HepG2 (cell line): ENCODE results near the gene HOXC12. TPM values are rescaled to one million over a fixed set of nuclear protein-coding genes. Genes with fewer than 3 reads are reported as not detected.

Experiments used
- ATAC-seq: fragments of 200-7000 bp; cut with Tn5 transposase; 3 replicates; pipeline ENCODE4 v1.9.1; 2020; ENCODE audit warnings: mild to moderate bottlenecking, moderate library complexity
- BruUV-seq: library from RNA; stranded (reverse); fragments of 400-500 nt; replicated peaks from 2 replicates; lab custom pipeline; 2021; lab: Mats Ljungman, UMichigan
- CTCF ChIA-PET: fragments of 300-600 bp; formaldehyde crosslinking; extraction: SDS; loops from one replicate; lab custom pipeline; 2021; ENCODE audit warnings: low total read pairs, inconsistent platforms, low intra/inter-chr PET ratio; lab: Yijun Ruan, JAX
- POLR2A ChIA-PET: fragments of 350-600 bp; sonication (Branson Sonifier 250); formaldehyde crosslinking; loops from one replicate; lab custom pipeline; 2020; ENCODE audit warnings: antibody characterized with exemption, inconsistent platforms; lab: Yijun Ruan, JAX
- DNase-seq: peaks from one replicate; pipeline ENCODE4 v3.0.0-alpha.2; 2015; ENCODE audit warnings: low spot score
- FAIRE-seq: peaks from 3 replicates; lab custom pipeline; 2011; peaks lifted over from hg19 to GRCh38; lab: Jason Lieb, UNC
- H2AFZ ChIP-seq: one replicate; pipeline ENCODE4 v1.6.1; 2011; ENCODE audit warnings: low read length, inconsistent platforms
- H3K27ac ChIP-seq: fragments of 300-600 bp; 3 replicates; pipeline ENCODE4 v1.8.0; 2011; ENCODE audit warnings: mixed run types, mild to moderate bottlenecking, mixed read lengths, low read length, inconsistent platforms; ENCODE audit not compliant: insufficient read depth; ENCODE audit errors: extremely low read length
- H3K27me3 ChIP-seq, 2 experiments: fragments of 200-600 bp in 1 of 2; 2 replicates in 1 of 2; 3 replicates in 1 of 2; pipeline versions ENCODE4 v1.6.0 to v1.8.0; 2011; ENCODE audit warnings: low read length in 2 of 2, mild to moderate bottlenecking in 2 of 2, moderate library complexity in 2 of 2, inconsistent platforms in 1 of 2; ENCODE audit not compliant: insufficient read depth in 2 of 2, control insufficient read depth in 1 of 2
- H3K36me3 ChIP-seq, 2 experiments: fragments of 200-600 bp in 1 of 2; replicated peaks in 1 of 2; 2 replicates in 1 of 2; 3 replicates in 1 of 2; pipeline versions ENCODE4 v1.5.1 to v1.8.0; 2011; ENCODE audit warnings: low read length in 2 of 2, inconsistent platforms in 1 of 2; ENCODE audit not compliant: insufficient read depth in 2 of 2, control insufficient read depth in 1 of 2
- H3K4me1 ChIP-seq: 2 replicates; pipeline ENCODE4 v1.5.1; 2012; ENCODE audit warnings: low read length, inconsistent platforms; ENCODE audit not compliant: insufficient read depth
- H3K4me2 ChIP-seq: 2 replicates; pipeline ENCODE4 v1.6.0; 2011; ENCODE audit warnings: low read depth, low read length, inconsistent platforms
- H3K4me3 ChIP-seq, 3 experiments: fragments of 200-600 bp in 1 of 3; sonication (generic), shearing (Covaris generic) in 1 of 3; replicated peaks in 1 of 3; 2 replicates each; pipeline ENCODE4 v1.5.1; 2011 to 2016; ENCODE audit warnings: low read length in 3 of 3, inconsistent platforms in 2 of 3, low read depth in 2 of 3, mild to moderate bottlenecking in 2 of 3, control low read depth in 1 of 3, mixed read lengths in 1 of 3; ENCODE audit not compliant: insufficient read depth in 1 of 3
- H3K79me2 ChIP-seq: one replicate; pipeline ENCODE4 v1.6.1; 2011; ENCODE audit warnings: low read length, inconsistent platforms; ENCODE audit not compliant: insufficient read depth
- H3K9ac ChIP-seq: 2 replicates; pipeline ENCODE4 v1.6.0; 2011; ENCODE audit warnings: mild to moderate bottlenecking, low read depth, low read length, inconsistent platforms; ENCODE audit not compliant: insufficient read depth
- H3K9me3 ChIP-seq: 2 replicates; pipeline ENCODE4 v1.5.1; 2012; ENCODE audit warnings: mild to moderate bottlenecking, low read length
- H4K20me1 ChIP-seq: 2 replicates; pipeline ENCODE4 v1.6.0; 2011; ENCODE audit warnings: inconsistent platforms, mild to moderate bottlenecking, low read length, moderate library complexity; ENCODE audit not compliant: insufficient read depth
- HNRNPUL1 ChIP-seq: fragments of 200-400 bp; formaldehyde crosslinking; IDR thresholded peaks from 2 replicates; pipeline ENCODE4 v1.6.1; 2017; ENCODE audit warnings: low read depth, mild to moderate bottlenecking, low read length, moderate library complexity
- NCOA2 ChIP-seq: sonication (generic); formaldehyde crosslinking; IDR thresholded peaks from 2 replicates; pipeline ENCODE4 v1.8.0; 2022; ENCODE audit warnings: inconsistent platforms
- NPAS2 ChIP-seq: sonication (generic); formaldehyde crosslinking; IDR thresholded peaks from 2 replicates; pipeline ENCODE4 v1.8.0; 2022; ENCODE audit warnings: mild to moderate bottlenecking, missing genetic modification reagents, borderline replicate concordance
- NR2F1 ChIP-seq, 2 experiments: fragments of 450-650 bp in 1 of 2; formaldehyde crosslinking in 1 of 2; IDR thresholded peaks; 2 replicates each; pipeline versions ENCODE4 v1.5.0 to v1.6.1; 2016 to 2020; ENCODE audit warnings: mild to moderate bottlenecking in 1 of 2, missing compliant biosample characterization in 1 of 2, missing genetic modification reagents in 1 of 2, moderate library complexity in 1 of 2
- ZNF33A ChIP-seq: sonication (generic); formaldehyde crosslinking; IDR thresholded peaks from 2 replicates; pipeline ENCODE4 v1.5.1; 2020; ENCODE audit warnings: missing genetic modification reagents, mild to moderate bottlenecking, moderate library complexity, borderline replicate concordance
- ZNF484 ChIP-seq: sonication (generic); formaldehyde crosslinking; IDR thresholded peaks from 2 replicates; pipeline ENCODE4 v1.5.1; 2020; ENCODE audit warnings: mild to moderate bottlenecking, low read depth, missing genetic modification reagents, borderline replicate concordance
- ZNF713 ChIP-seq: sonication (generic); formaldehyde crosslinking; IDR thresholded peaks from 2 replicates; pipeline ENCODE4 v1.4.0; 2020; ENCODE audit warnings: mild to moderate bottlenecking, missing genetic modification reagents
- ZNF768 ChIP-seq: sonication (generic); formaldehyde crosslinking; IDR thresholded peaks from 2 replicates; pipeline ENCODE4 v1.4.0; 2020; ENCODE audit warnings: missing genetic modification reagents
- WGBS: methylation state at CpG from one replicate; pipeline ENCODE4 v1.1.6; 2017; ENCODE audit warnings: low lambda C conversion rate; 5-methylcytosine and 5-hydroxymethylcytosine counted together
- in situ Hi-C: cut with HindIII; loops from 2 replicates; pipeline ENCODE4 v1.10.0; 2017; ENCODE audit warnings: low pct_unique_long_range_greater_than_20kb; ENCODE audit not compliant: extremely low pct_ligation_motif_present
- intact Hi-C: fragments of 100-400 bp; cut with micrococcal nuclease; formaldehyde crosslinking; loops from one replicate; pipeline ENCODE4 v1.10.0; 2022; ENCODE audit not compliant: unreplicated experiment
- polyA plus RNA-seq, 8 experiments: library from polyadenylated mRNA; depleted of rRNA in 3 of 8; stranded (reverse) in 7 of 8; unstranded in 1 of 8; fragments of >200 nt; fragmentation: Illumina TruSeq in 4 of 8; extraction: Trizol in 4 of 8; gene quantifications; 2 replicates each; pipeline versions ENCODE4 v1.2.1 to v1.2.3, GENCODE V29; 2011 to 2016; ENCODE audit warnings: low read depth in 4 of 8, missing spikeins in 1 of 8, mixed read lengths in 1 of 8; ENCODE audit not compliant: insufficient read depth in 1 of 8
- total RNA-seq, 5 experiments: library from RNA; depleted of rRNA; stranded (reverse); fragments of >200 nt; fragmentation: Illumina TruSeq; extraction: Trizol; gene quantifications; 2 replicates each; pipeline ENCODE4 v1.2.3, GENCODE V29; 2016; ENCODE audit warnings: low read depth in 1 of 5
- TF ChIP-seq, protein P1 (sequence below): sonication (generic); formaldehyde crosslinking; IDR thresholded peaks from 2 replicates; pipeline ENCODE4 v1.4.0; 2020; ENCODE audit warnings: missing genetic modification reagents

The HOXC12 gene
- total and polyA plus RNA-seq, 2 of the 13 experiments (the other 11 are each of a cell fraction or from before 2014, with no cell fraction given): not detected

- TF ChIP-seq NPAS2 (CRISPR knock-in tag): no peak
- no peak for TF ChIP-seq NCOA2 (CRISPR knock-in tag)
- TF ChIP-seq HNRNPUL1: no peak
- no peak for TF ChIP-seq ZNF768 (CRISPR knock-in tag)
- TF ChIP-seq, protein P1, sequence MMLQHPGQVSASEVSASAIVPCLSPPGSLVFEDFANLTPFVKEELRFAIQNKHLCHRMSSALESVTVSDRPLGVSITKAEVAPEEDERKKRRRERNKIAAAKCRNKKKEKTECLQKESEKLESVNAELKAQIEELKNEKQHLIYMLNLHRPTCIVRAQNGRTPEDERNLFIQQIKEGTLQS: no peak
- TF ChIP-seq NR2F1 (CRISPR knock-in tag; IDR thresholded peaks at IDR 0.05): no peak
- TF ChIP-seq ZNF484 (CRISPR knock-in tag): no peak
- no peak for TF ChIP-seq ZNF713 (CRISPR knock-in tag)
- TF ChIP-seq ZNF33A (CRISPR knock-in tag): no peak
- Histone ChIP-seq H3K9ac (no peak overlapping the region), H3K4me2 (no peak overlapping the region), H4K20me1 (no peaks in the 10 kb centered on the region), H3K4me3 (no peak overlapping the region), H3K79me2 (no peaks in the 10 kb centered on the region), H3K36me3 (no peaks in the 10 kb centered on the region), H3K9me3 (no peaks in the 10 kb centered on the region), H2AFZ (no peak overlapping the region), H3K27me3 (peaks cover 6 to 67% of the 10 kb centered on the region in 2 experiments; a peak in 4 of 5 replicates), H3K27ac (no peak overlapping the region), H3K4me1 (peaks cover 40% of the 10 kb centered on the region)
- whole genome bisulfite sequencing: 55% methylated on average over 10 of the region's 11 CpGs
- FAIRE-seq (no peak), ATAC-seq (no peak), DNase-seq (no peak)
- in situ Hi-C loops (loop anchor here (10.0 kb wide), 1 partner anchor 376 kb away; no protein-coding TSS in a partner anchor), intact Hi-C loops (no loop called here)
- ChIA-PET CTCF (no interaction called here), POLR2A (no interaction called here)
- BruUV-seq: no TSS peak
Observed at GRCh38 chr12:53998110-53998899, 43.6 kb downstream of the HOXC12 start.
